ENCODE results near the gene GUCY2C.

Gene GUCY2C

GRCh38 chr12:14567351-14568162 lies 128.8 kb downstream of the GUCY2C start, which contains the start of gene PLBD1:
TSS of gene PLBD1 (minus strand) at chr12:14567883. CDS start at chr12:14567696, 187 bp downstream.
- DNase-seq, result no peak

- no peak for DNase-seq
These were observed 132.0 kb downstream of the GUCY2C start for GRCh38 chr12:14564336-14564959.

GRCh38 chr12:14563046-14563445 lies 133.4 kb downstream of the GUCY2C start:
- DNase-seq, result no peak
